Astrocyte (in vitro differentiated cells and primary cell): ENCODE data around the gene SLC39A2. TPM values are rescaled to one million over a fixed set of nuclear protein-coding genes. Genes with fewer than 3 reads are reported as not detected.
A peak's percentile ranks its signal among the peaks of the same experiment; 100 is the strongest.

Experiments used
- DNase-seq: peaks from one replicate; pipeline ENCODE4 v3.0.0-alpha.2; 2010; ENCODE audit warnings: low read depth
- FAIRE-seq: peaks from 2 replicates; lab custom pipeline; 2011; peaks lifted over from hg19 to GRCh38; lab: Jason Lieb, UNC
- H2AFZ ChIP-seq: 2 replicates; pipeline ENCODE4 v1.6.0; 2012; ENCODE audit warnings: low read depth, low read length, inconsistent platforms
- H3K27ac ChIP-seq: 2 replicates; pipeline ENCODE4 v1.5.1; 2011; ENCODE audit warnings: low read depth, low read length, inconsistent platforms
- H3K27me3 ChIP-seq: 2 replicates; pipeline ENCODE4 v1.6.0; 2011; ENCODE audit warnings: low read length, inconsistent platforms; ENCODE audit not compliant: insufficient read depth
- H3K36me3 ChIP-seq: 2 replicates; pipeline ENCODE4 v1.5.1; 2011; ENCODE audit warnings: low read length, inconsistent platforms; ENCODE audit not compliant: insufficient read depth
- H3K4me1 ChIP-seq: 2 replicates; pipeline ENCODE4 v1.5.1; 2011; ENCODE audit warnings: low read length, inconsistent platforms; ENCODE audit not compliant: insufficient read depth
- H3K4me2 ChIP-seq: 2 replicates; pipeline ENCODE4 v1.6.0; 2012; ENCODE audit warnings: low read length, inconsistent platforms
- H3K4me3 ChIP-seq: 2 replicates; pipeline ENCODE4 v1.5.1; 2011; ENCODE audit warnings: low read depth, mild to moderate bottlenecking, low read length, inconsistent platforms; ENCODE audit not compliant: insufficient read depth
- H3K79me2 ChIP-seq: 2 replicates; pipeline ENCODE4 v1.6.0; 2012; ENCODE audit warnings: mild to moderate bottlenecking, low read length, inconsistent platforms; ENCODE audit not compliant: insufficient read depth
- H3K9ac ChIP-seq: 2 replicates; pipeline ENCODE4 v1.6.0; 2012; ENCODE audit warnings: mild to moderate bottlenecking, low read length, inconsistent platforms
- H3K9me3 ChIP-seq: 2 replicates; pipeline ENCODE4 v1.5.1; 2012; ENCODE audit warnings: low read depth, mild to moderate bottlenecking, low read length, inconsistent platforms; ENCODE audit not compliant: insufficient read depth
- H4K20me1 ChIP-seq: 2 replicates; pipeline ENCODE4 v1.6.0; 2012; ENCODE audit warnings: low read length, inconsistent platforms; ENCODE audit not compliant: insufficient read depth
- H3K27ac Mint-ChIP-seq: one replicate; pipeline ENCODE4 v1.8.0; 2021; ENCODE audit warnings: mild to moderate bottlenecking, mixed read lengths; ENCODE audit not compliant: unreplicated experiment
- H3K27me3 Mint-ChIP-seq: one replicate; pipeline ENCODE4 v1.8.0; 2021; ENCODE audit warnings: low read depth, mixed read lengths; ENCODE audit not compliant: unreplicated experiment
- H3K36me3 Mint-ChIP-seq: one replicate; pipeline ENCODE4 v1.8.0; 2021; ENCODE audit warnings: low read depth, mixed read lengths; ENCODE audit not compliant: unreplicated experiment
- H3K4me1 Mint-ChIP-seq: one replicate; pipeline ENCODE4 v1.8.0; 2021; ENCODE audit warnings: low read depth, mixed read lengths; ENCODE audit not compliant: unreplicated experiment
- H3K4me3 Mint-ChIP-seq: one replicate; pipeline ENCODE4 v1.8.0; 2021; ENCODE audit warnings: mild to moderate bottlenecking, moderate library complexity, mixed read lengths; ENCODE audit not compliant: unreplicated experiment
- H3K9me3 Mint-ChIP-seq: one replicate; pipeline ENCODE4 v1.8.0; 2021; ENCODE audit warnings: mild to moderate bottlenecking, mixed read lengths; ENCODE audit not compliant: unreplicated experiment
- CTCF ChIP-seq: IDR thresholded peaks from 2 replicates; pipeline ENCODE4 v1.5.1; 2011; ENCODE audit warnings: low read depth, mild to moderate bottlenecking, inconsistent platforms, low read length, moderate library complexity; ENCODE audit not compliant: insufficient read depth
- EZH2 ChIP-seq: IDR thresholded peaks from 2 replicates; pipeline ENCODE4 v1.6.1; 2012; ENCODE audit warnings: mild to moderate bottlenecking, low read length, inconsistent platforms; ENCODE audit not compliant: insufficient read depth
- total RNA-seq: library from RNA; stranded (reverse); gene quantifications from 2 replicates; pipeline ENCODE4 v1.2.1, GENCODE V29; 2021

The SLC39A2 gene
- total RNA-seq, 1 donor from 2014 or later = 0.30 TPM

GRCh38 chr14:20973501-20973900, 25.6 kb upstream of the SLC39A2 start:
- peaks cover 40% of the 10 kb centered on the region for H3K4me1 Mint-ChIP-seq
- peaks cover 4% of the 10 kb centered on the region for H3K36me3 Mint-ChIP-seq
- FAIRE-seq = no peak

GRCh38 chr14:20976291-20976690, 22.8 kb upstream of the SLC39A2 start:
- H3K79me2 ChIP-seq = no peaks in the 10 kb centered on the region
- H3K9ac ChIP-seq = no peak overlapping the region
- no peak overlapping the region for H2AFZ ChIP-seq
- no peaks in the 10 kb centered on the region for H3K36me3 ChIP-seq
- Mint-ChIP-seq H3K9me3 (no peaks in the 10 kb centered on the region), H3K4me3 (no peak overlapping the region), H3K27me3 (no peaks in the 10 kb centered on the region), H3K27ac (no peak overlapping the region), H3K36me3 (no peaks in the 10 kb centered on the region), H3K4me1 (peaks cover 38% of the 10 kb centered on the region)
- no peak overlapping the region for H3K4me3 ChIP-seq
- no peaks in the 10 kb centered on the region for H3K9me3 ChIP-seq
- no peak for TF ChIP-seq CTCF
- TF ChIP-seq EZH2 = no peak
- H3K4me1 ChIP-seq = peaks cover 19% of the 10 kb centered on the region
- H3K27me3 ChIP-seq = no peaks in the 10 kb centered on the region
- DNase-seq (no peak), FAIRE-seq (no peak)
- no peaks in the 10 kb centered on the region for H4K20me1 ChIP-seq
- no peak overlapping the region for H3K27ac ChIP-seq
- no peak overlapping the region for H3K4me2 ChIP-seq

More at GRCh38 chr14:20973501-20973900, 25.6 kb upstream of the SLC39A2 start:
- no peak overlapping the region for H3K4me2 ChIP-seq
- no peak overlapping the region for H3K27ac ChIP-seq
- H3K79me2 ChIP-seq = no peaks in the 10 kb centered on the region
- peaks cover 3% of the 10 kb centered on the region for H3K27me3 ChIP-seq
- no peaks in the 10 kb centered on the region for H4K20me1 ChIP-seq
- H3K9me3 ChIP-seq = no peaks in the 10 kb centered on the region
- peak overlapping the region; percentile 42 for H3K27ac Mint-ChIP-seq
- H3K36me3 ChIP-seq = no peaks in the 10 kb centered on the region
- H3K4me1 ChIP-seq = peaks cover 19% of the 10 kb centered on the region
- H3K27me3 Mint-ChIP-seq = peaks cover 5% of the 10 kb centered on the region
- no peak overlapping the region for H3K9ac ChIP-seq
- peak overlapping the region; percentile 4 for H3K4me3 Mint-ChIP-seq
- no peak overlapping the region for H2AFZ ChIP-seq
- H3K4me3 ChIP-seq = no peak overlapping the region
- DNase-seq = no peak
- no peak for TF ChIP-seq EZH2
- TF ChIP-seq CTCF = no peak
- H3K9me3 Mint-ChIP-seq = no peaks in the 10 kb centered on the region

- TF ChIP-seq EZH2 (no peak), CTCF (no peak)
- Histone ChIP-seq H4K20me1 (no peaks in the 10 kb centered on the region), H3K9me3 (no peaks in the 10 kb centered on the region), H3K36me3 (no peaks in the 10 kb centered on the region), H3K4me2 (no peak overlapping the region), H3K27me3 (no peaks in the 10 kb centered on the region), H3K27ac (no peak overlapping the region), H2AFZ (no peak overlapping the region), H3K4me1 (peaks cover 16% of the 10 kb centered on the region), H3K79me2 (no peaks in the 10 kb centered on the region), H3K9ac (no peak overlapping the region), H3K4me3 (no peak overlapping the region)
- DNase-seq (no peak), FAIRE-seq (no peak)
- H3K4me1 Mint-ChIP-seq = peaks cover 29% of the 10 kb centered on the region
- H3K27ac Mint-ChIP-seq = no peak overlapping the region
- H3K27me3 Mint-ChIP-seq = peaks cover 7% of the 10 kb centered on the region
- H3K36me3 Mint-ChIP-seq = no peaks in the 10 kb centered on the region
- H3K4me3 Mint-ChIP-seq = no peak overlapping the region
- H3K9me3 Mint-ChIP-seq = no peaks in the 10 kb centered on the region
Measured at GRCh38 chr14:20978687-20979086, 20.4 kb upstream of the SLC39A2 start.
